AG04450 (cell line): Measurements from ENCODE around the gene TBCD. TPM values are rescaled to one million over a fixed set of nuclear protein-coding genes. Genes with fewer than 3 reads are reported as not detected.

Source experiments
- CTCF ChIA-PET: fragments of 300-600, 350-600 bp; formaldehyde crosslinking; extraction: SDS; loops from one replicate; lab custom pipeline; 2022; ENCODE audit warnings: antibody characterized with exemption, inconsistent platforms; lab: Charles Lee
- POLR2A ChIA-PET: fragments of 350-600 bp; formaldehyde crosslinking; extraction: SDS; loops from one replicate; lab custom pipeline; 2021; ENCODE audit warnings: antibody characterized with exemption, inconsistent platforms; lab: Yijun Ruan, JAX
- DNase-seq: peaks from one replicate; pipeline ENCODE4 v3.0.0-alpha.2; 2011; ENCODE audit warnings: low read depth, low spot score
- H3K27ac ChIP-seq: one replicate; pipeline ENCODE4 v1.5.1; 2012; ENCODE audit warnings: low read depth, low read length, control low read depth
- H3K27me3 ChIP-seq: one replicate; pipeline ENCODE4 v1.6.0; 2012; ENCODE audit warnings: low read length; ENCODE audit not compliant: control insufficient read depth, insufficient read depth
- H3K4me3 ChIP-seq: 2 replicates; pipeline ENCODE4 v1.5.1; 2011; ENCODE audit warnings: mild to moderate bottlenecking, low read depth, low read length, control low read depth
- H3K9me3 ChIP-seq: 2 replicates; pipeline ENCODE4 v1.5.1; 2012; ENCODE audit warnings: low read length; ENCODE audit not compliant: control insufficient read depth, insufficient read depth
- CTCF ChIP-seq: IDR thresholded peaks from 2 replicates; pipeline ENCODE4 v1.5.1; 2011; ENCODE audit warnings: low read depth, low read length, control low read depth, inconsistent platforms
- polyA plus RNA-seq: library from polyadenylated mRNA; depleted of rRNA; stranded (reverse); fragments of >200 nt; gene quantifications from 2 replicates; pipeline ENCODE4 v1.2.3, GENCODE V29; 2011

The TBCD gene
- polyA plus RNA-seq, 1 experiment = 28.5 TPM

- no peaks in the 10 kb centered on the region for H3K9me3 ChIP-seq
- POLR2A ChIA-PET = no interaction called here
- H3K27me3 ChIP-seq = no peaks in the 10 kb centered on the region
- TF ChIP-seq CTCF = no peak
- no peak overlapping the region for H3K4me3 ChIP-seq
- no peak overlapping the region for H3K27ac ChIP-seq
- DNase-seq = no peak
- CTCF ChIA-PET = no interaction called here
These were observed 140.0 kb downstream of the TBCD start for GRCh38 chr17:82891911-82892310.

GRCh38 chr17:82892899-82893565 lies 141.2 kb downstream of the TBCD start:
- no peak for DNase-seq
- H3K27ac ChIP-seq = no peak overlapping the region
- no peaks in the 10 kb centered on the region for H3K27me3 ChIP-seq
- no peaks in the 10 kb centered on the region; the same call in 1 of the 2 replicates for H3K9me3 ChIP-seq
- no peak for TF ChIP-seq CTCF
- H3K4me3 ChIP-seq = no peak overlapping the region
- CTCF ChIA-PET = interaction anchor here (0.7 kb wide), 1 partner anchor 68 kb away, joined by 3 read pairs; no protein-coding TSS in a partner anchor
- POLR2A ChIA-PET = no interaction called here

DNA sequence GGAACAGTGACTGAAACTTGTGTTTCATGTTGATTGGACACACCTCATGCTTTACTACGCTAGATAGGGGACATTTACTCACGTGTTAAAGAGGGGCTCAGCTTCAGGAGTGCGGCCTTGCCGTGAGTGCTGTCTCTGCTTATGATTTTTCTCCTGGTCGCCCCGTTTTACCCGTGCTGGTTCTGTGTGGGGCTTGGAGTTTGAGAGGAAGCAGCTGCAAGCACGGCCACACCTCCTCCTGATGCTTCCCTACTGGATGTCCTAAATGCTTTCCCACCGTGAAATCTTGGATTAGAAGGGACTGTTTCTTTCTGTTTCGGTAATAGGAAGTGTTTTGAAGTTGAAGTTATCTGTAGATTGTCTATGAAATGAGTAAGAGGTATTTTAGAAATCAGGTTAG lies 141.9 kb downstream of the TBCD start:
- no peak for DNase-seq
- Histone ChIP-seq H3K27ac (no peak overlapping the region), H3K9me3 (peaks cover 2% of the 10 kb centered on the region; the same call in 1 of the 2 replicates), H3K4me3 (no peak overlapping the region), H3K27me3 (no peaks in the 10 kb centered on the region)
- no peak for TF ChIP-seq CTCF
- ChIA-PET POLR2A (no interaction called here), CTCF (interaction anchor here (0.7 kb wide), 1 partner anchor 69 kb away, joined by 3 read pairs; no protein-coding TSS in a partner anchor)

- POLR2A ChIA-PET = no interaction called here
- no peak overlapping the region for H3K4me3 ChIP-seq
- CTCF ChIA-PET = no interaction called here
- H3K27me3 ChIP-seq = no peaks in the 10 kb centered on the region
- peaks cover 7% of the 10 kb centered on the region; the same call in 1 of the 2 replicates for H3K9me3 ChIP-seq
- no peak overlapping the region for H3K27ac ChIP-seq
- TF ChIP-seq CTCF = no peak
- DNase-seq = no peak
These were observed 142.5 kb downstream of the TBCD start for GRCh38 chr17:82894389-82894788.

DNA sequence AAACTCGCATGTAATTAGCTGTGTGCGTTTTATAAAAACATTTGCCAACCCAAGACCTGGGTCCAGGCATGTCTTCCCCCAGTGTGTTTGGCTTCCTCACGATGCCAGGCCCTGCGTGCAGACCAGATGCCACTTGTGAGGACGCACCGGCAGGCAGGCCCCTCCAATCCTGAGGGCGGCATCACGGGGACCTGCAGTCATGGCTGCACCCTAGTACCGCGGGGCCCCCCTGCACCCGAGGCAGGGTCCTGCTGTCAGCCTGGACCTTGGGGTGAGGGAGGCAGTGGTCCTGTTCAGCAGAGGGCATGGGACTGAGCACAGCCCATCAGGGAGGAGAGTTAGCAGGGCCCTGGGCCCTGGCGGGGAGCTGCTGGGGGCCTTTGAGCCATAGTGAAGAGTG lies 143.2 kb downstream of the TBCD start:
- Histone ChIP-seq H3K9me3 (peaks cover 7% of the 10 kb centered on the region; the same call in 1 of the 2 replicates), H3K27me3 (no peaks in the 10 kb centered on the region), H3K4me3 (no peak overlapping the region), H3K27ac (no peak overlapping the region)
- no peak for DNase-seq
- TF ChIP-seq CTCF = no peak
- ChIA-PET POLR2A (no interaction called here), CTCF (no interaction called here)
